OCI-LY7 (cell line): ENCODE data around the gene MAP6.

Source experiments
- CTCF ChIP-seq: fragments of 200-600 bp; sonication (generic); conservative IDR thresholded peaks from 2 replicates; pipeline ENCODE4 v1.5.1; 2014; ENCODE audit warnings: mild to moderate bottlenecking, antibody characterized with exemption, low read length, moderate library complexity, mixed read lengths
- EZH2phosphoT487 ChIP-seq: fragments of 200-600 bp; sonication (generic); IDR thresholded peaks from 2 replicates; pipeline ENCODE4 v1.6.1; 2018; ENCODE audit warnings: low read depth, borderline replicate concordance, mild to moderate bottlenecking, mixed run types, antibody characterized with exemption, low read length, moderate library complexity, mixed read lengths

GRCh38 chr11:75654314-75654713 lies 14.5 kb downstream of the MAP6 start:
- TF ChIP-seq CTCF (no peak), EZH2phosphoT487 (no peak)
